ENCODE results near the gene NRDC.

GRCh38 chr1:51750729-51751128 is 127.8 kb downstream of the NRDC start:
- TF ChIP-seq, protein P1, sequence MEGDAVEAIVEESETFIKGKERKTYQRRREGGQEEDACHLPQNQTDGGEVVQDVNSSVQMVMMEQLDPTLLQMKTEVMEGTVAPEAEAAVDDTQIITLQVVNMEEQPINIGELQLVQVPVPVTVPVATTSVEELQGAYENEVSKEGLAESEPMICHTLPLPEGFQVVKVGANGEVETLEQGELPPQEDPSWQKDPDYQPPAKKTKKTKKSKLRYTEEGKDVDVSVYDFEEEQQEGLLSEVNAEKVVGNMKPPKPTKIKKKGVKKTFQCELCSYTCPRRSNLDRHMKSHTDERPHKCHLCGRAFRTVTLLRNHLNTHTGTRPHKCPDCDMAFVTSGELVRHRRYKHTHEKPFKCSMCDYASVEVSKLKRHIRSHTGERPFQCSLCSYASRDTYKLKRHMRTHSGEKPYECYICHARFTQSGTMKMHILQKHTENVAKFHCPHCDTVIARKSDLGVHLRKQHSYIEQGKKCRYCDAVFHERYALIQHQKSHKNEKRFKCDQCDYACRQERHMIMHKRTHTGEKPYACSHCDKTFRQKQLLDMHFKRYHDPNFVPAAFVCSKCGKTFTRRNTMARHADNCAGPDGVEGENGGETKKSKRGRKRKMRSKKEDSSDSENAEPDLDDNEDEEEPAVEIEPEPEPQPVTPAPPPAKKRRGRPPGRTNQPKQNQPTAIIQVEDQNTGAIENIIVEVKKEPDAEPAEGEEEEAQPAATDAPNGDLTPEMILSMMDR (conservative IDR thresholded peaks at IDR 0.05; ENCODE audit: low read length) = no peak
- no peak for TF ChIP-seq EZH2phosphoT487 (IDR thresholded peaks at IDR 0.05; ENCODE audit: borderline replicate concordance)
